Testis (tissue), 3 donors: ENCODE results near the gene WDR27. TPM values are rescaled to one million over a fixed set of nuclear protein-coding genes. Genes with fewer than 3 reads are reported as not detected.

Source experiments
- DNase-seq: peaks from one replicate; pipeline ENCODE4 v3.0.0-alpha.2; 2019
- H3K27ac ChIP-seq, 2 donors: fragments of 200-600 bp; sonication (generic); one replicate each; pipeline ENCODE4 v1.5.1; 2019
- H3K27me3 ChIP-seq: fragments of 200-600 bp; sonication (generic); one replicate; pipeline ENCODE4 v1.5.1; 2019
- H3K36me3 ChIP-seq: fragments of 200-600 bp; sonication (generic); one replicate; pipeline ENCODE4 v1.5.1; 2017; ENCODE audit warnings: low read depth; ENCODE audit errors: missing control alignments
- H3K4me1 ChIP-seq: fragments of 200-600 bp; sonication (generic); one replicate; pipeline ENCODE4 v1.5.1; 2019
- H3K4me3 ChIP-seq, 2 donors: fragments of 200-600 bp; sonication (generic); one replicate each; pipeline ENCODE4 v1.5.1; 2017 to 2019
- H3K9me3 ChIP-seq: fragments of 200-600 bp; sonication (generic); one replicate; pipeline ENCODE4 v1.5.1; 2017
- POLR2A ChIP-seq: fragments of 450-650 bp; IDR thresholded peaks from one replicate; pipeline ENCODE4 v1.6.1; 2017; ENCODE audit warnings: antibody characterized with exemption, mild to moderate bottlenecking, moderate library complexity
- WGBS, 2 donors: methylation state at CpG; one replicate each; pipeline ENCODE4 v1.1.5; 2018; 5-methylcytosine and 5-hydroxymethylcytosine counted together
- intact Hi-C: fragments of 100-400 bp; cut with DNase I; formaldehyde crosslinking; loops from one replicate; pipeline ENCODE4 v1.15.1; 2023; ENCODE audit warnings: low total_unique reads
- polyA plus RNA-seq: library from polyadenylated mRNA; stranded (reverse); fragments of 350-450 nt; fragmentation: Illumina TruSeq; extraction: RNeasy Lipid Tissue Mini Kit (QIAGEN cat#74804); gene quantifications from one replicate; pipeline ENCODE4 v1.2.3, GENCODE V29; 2014; ENCODE audit warnings: low read depth, low replicate concordance; ENCODE audit not compliant: insufficient read depth
- total RNA-seq, 2 donors: library from RNA; depleted of rRNA; stranded (reverse); fragments of >200 nt; gene quantifications; one replicate each; pipeline ENCODE4 v1.2.3, GENCODE V29; 2016
- TF ChIP-seq, protein P1 (sequence below), 3 experiments: fragments of 450-650 bp in 2 of 3; fragments of 200-600 bp in 1 of 3; sonication (generic) in 1 of 3; IDR thresholded peaks; one replicate each; pipeline ENCODE4 v1.5.1; 2016 to 2019; ENCODE audit warnings: antibody characterized with exemption in 3 of 3, mild to moderate bottlenecking in 2 of 3, moderate library complexity in 1 of 3

WDR27 gene
- total and polyA plus RNA-seq, 3 donors from 2014 or later, result 32.8 to 101 (median 84.0) TPM

DNA sequence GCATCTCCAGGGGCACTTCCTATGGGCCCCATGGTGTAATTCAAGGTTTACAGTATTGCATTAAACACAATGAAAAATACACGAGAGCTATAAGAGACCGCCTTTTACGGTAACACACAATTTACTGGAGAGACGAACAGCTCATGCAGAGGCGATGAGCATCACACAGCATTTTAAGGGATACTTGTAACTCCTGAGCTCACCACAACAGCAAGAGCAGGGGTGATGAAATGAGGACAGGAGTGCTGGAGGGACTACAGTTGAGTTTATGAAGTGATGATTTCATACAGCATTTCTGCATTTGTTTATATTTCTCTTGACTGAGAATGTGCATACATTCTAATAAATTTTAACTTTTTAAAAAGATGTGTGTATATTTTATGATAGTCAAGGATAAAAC is 113.9 kb downstream of the WDR27 start:
- no peak for DNase-seq

GRCh38 chr6:169583886-169584541 is 117.8 kb downstream of the WDR27 start:
- no peaks in the 10 kb centered on the region for H3K9me3 ChIP-seq
- H3K36me3 ChIP-seq, result no peaks in the 10 kb centered on the region
- 70 to 84% methylated on average over 6 of the region's 6 CpGs for WGBS, 2 donors
- H3K27me3 ChIP-seq, result no peaks in the 10 kb centered on the region
- TF ChIP-seq, protein P1, sequence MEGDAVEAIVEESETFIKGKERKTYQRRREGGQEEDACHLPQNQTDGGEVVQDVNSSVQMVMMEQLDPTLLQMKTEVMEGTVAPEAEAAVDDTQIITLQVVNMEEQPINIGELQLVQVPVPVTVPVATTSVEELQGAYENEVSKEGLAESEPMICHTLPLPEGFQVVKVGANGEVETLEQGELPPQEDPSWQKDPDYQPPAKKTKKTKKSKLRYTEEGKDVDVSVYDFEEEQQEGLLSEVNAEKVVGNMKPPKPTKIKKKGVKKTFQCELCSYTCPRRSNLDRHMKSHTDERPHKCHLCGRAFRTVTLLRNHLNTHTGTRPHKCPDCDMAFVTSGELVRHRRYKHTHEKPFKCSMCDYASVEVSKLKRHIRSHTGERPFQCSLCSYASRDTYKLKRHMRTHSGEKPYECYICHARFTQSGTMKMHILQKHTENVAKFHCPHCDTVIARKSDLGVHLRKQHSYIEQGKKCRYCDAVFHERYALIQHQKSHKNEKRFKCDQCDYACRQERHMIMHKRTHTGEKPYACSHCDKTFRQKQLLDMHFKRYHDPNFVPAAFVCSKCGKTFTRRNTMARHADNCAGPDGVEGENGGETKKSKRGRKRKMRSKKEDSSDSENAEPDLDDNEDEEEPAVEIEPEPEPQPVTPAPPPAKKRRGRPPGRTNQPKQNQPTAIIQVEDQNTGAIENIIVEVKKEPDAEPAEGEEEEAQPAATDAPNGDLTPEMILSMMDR (IDR thresholded peaks at IDR 0.05), result no peak
- TF ChIP-seq POLR2A, result no peak
- H3K27ac ChIP-seq, result no peak overlapping the region
- intact Hi-C loops, result no loop called here
- no peak overlapping the region for H3K4me3 ChIP-seq
- no peak for DNase-seq
- H3K4me1 ChIP-seq, result no peaks in the 10 kb centered on the region

More for the DNA sequence above, 113.9 kb downstream of the WDR27 start:
- Histone ChIP-seq H3K27me3 (no peaks in the 10 kb centered on the region), H3K9me3 (no peaks in the 10 kb centered on the region), H3K4me3 (no peak overlapping the region), H3K4me1 (peaks cover 12% of the 10 kb centered on the region), H3K27ac (no peak overlapping the region), H3K36me3 (no peaks in the 10 kb centered on the region)
- 91 to 96% methylated on average over 5 of the region's 5 CpGs for WGBS, 2 donors
- intact Hi-C loops, result no loop called here
- no peak for TF ChIP-seq POLR2A
- TF ChIP-seq, protein P1 (IDR thresholded peaks at IDR 0.05), result no peak

DNA sequence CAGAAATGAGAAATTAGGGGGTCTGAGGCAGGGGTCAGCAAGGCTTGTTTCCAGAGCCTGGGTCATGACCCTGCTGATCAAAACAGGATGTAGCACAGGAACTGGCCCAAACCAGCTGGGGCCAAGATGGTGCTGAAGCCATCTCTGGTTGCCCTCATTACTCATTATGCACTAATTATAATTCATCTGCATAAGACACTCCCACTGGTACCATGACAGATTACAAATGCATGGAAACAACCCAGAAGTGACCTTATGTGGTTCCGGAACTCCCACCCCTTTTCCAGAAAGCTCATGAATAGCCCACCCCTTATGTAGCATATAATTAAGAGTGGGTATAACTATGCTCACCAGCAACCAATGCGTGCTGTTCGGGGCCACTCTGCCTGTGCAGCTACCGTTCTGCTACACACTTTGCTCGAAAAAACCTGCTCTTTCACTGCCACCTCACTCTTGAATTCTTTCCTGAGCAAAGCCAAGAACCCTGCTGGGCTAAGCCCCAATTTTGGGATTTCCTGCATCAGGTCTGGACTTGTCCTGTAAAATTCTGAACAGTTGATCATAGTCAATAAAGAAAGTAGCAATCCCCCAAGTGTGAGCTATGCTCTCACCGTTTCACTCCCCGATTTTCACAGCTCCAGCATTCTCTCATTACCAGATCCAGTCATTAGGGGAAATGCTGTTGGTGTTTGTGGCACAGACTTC is 122.3 kb downstream of the WDR27 start:
- TF ChIP-seq, protein P1 (IDR thresholded peaks at IDR 0.05), result no peak
- TF ChIP-seq POLR2A, result no peak

DNA sequence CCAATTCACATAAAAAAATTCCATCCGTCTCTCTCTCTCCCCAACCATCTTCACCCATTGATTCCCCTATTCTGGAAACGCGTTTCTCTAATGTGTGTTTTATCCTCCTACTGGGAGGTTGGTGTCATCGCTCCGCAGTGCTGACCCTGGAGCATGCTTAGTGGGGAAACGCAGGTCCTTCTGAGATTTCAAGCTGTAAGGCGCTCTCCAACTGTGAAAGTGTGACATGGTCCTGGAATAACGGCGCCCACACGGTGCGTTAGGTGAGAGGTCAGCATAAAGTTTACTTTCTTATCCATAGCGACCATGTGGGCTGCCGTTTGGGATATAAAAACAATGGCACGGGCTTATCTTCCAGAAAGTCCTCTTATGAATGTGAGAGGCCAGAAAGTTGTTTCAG is 123.9 kb downstream of the WDR27 start:
- TF ChIP-seq POLR2A, result no peak
- TF ChIP-seq, protein P1 (IDR thresholded peaks at IDR 0.05), result no peak
- no peaks in the 10 kb centered on the region for H3K9me3 ChIP-seq
- intact Hi-C loops, result no loop called here
- DNase-seq, result no peak
- no peaks in the 10 kb centered on the region for H3K36me3 ChIP-seq
- H3K4me1 ChIP-seq, result no peaks in the 10 kb centered on the region
- no peak overlapping the region for H3K27ac ChIP-seq
- H3K27me3 ChIP-seq, result no peaks in the 10 kb centered on the region
- 57 to 65% methylated on average over 14 of the region's 14 CpGs for WGBS, 2 donors
- peak overlapping the region; percentile 41 to 47 for H3K4me3 ChIP-seq

More for the DNA sequence above, 122.3 kb downstream of the WDR27 start:
- no peaks in the 10 kb centered on the region for H3K27me3 ChIP-seq
- no peak overlapping the region for H3K4me3 ChIP-seq
- intact Hi-C loops, result no loop called here
- H3K9me3 ChIP-seq, result no peaks in the 10 kb centered on the region
- WGBS, 2 donors, result 95 to 98% methylated on average over 7 of the region's 7 CpGs
- H3K36me3 ChIP-seq, result no peaks in the 10 kb centered on the region
- no peaks in the 10 kb centered on the region for H3K4me1 ChIP-seq
- no peak for DNase-seq
- H3K27ac ChIP-seq, result no peak overlapping the region
